ENCODE data around the gene SLC25A20. TPM values are rescaled to one million over a fixed set of nuclear protein-coding genes. Genes with fewer than 3 reads are reported as not detected.

The SLC25A20 gene
- total RNA-seq, 2 donors from 2014 or later = 58.8 to 67.7 TPM

- Histone ChIP-seq H3K27me3 (no peaks in the 10 kb centered on the region), H3K4me3 (no peak overlapping the region), H3K9me3 (no peaks in the 10 kb centered on the region), H3K36me3 (peaks cover 26% of the 10 kb centered on the region), H3K27ac (no peak overlapping the region), H3K4me1 (no peaks in the 10 kb centered on the region)
- no peak for TF ChIP-seq CTCF (IDR thresholded peaks at IDR 0.05)
- no peak for DNase-seq (ENCODE audit: low spot score)
These were observed 7.1 kb downstream of the SLC25A20 start for GRCh38 chr3:48891606-48892005.

- no peaks in the 10 kb centered on the region for H3K9me3 ChIP-seq
- H3K4me1 ChIP-seq = no peaks in the 10 kb centered on the region
- H3K27me3 ChIP-seq = no peaks in the 10 kb centered on the region
- peaks cover 38% of the 10 kb centered on the region for H3K36me3 ChIP-seq
- DNase-seq (ENCODE audit: low spot score) = no peak
- H3K4me3 ChIP-seq = no peak overlapping the region
- no peak for TF ChIP-seq CTCF (IDR thresholded peaks at IDR 0.05)
- no peak overlapping the region for H3K27ac ChIP-seq
These were observed 12.9 kb downstream of the SLC25A20 start for GRCh38 chr3:48885753-48886152.

GRCh38 chr3:48881652-48882114 lies 17.0 kb downstream of the SLC25A20 start:
- Histone ChIP-seq H3K9me3 (no peaks in the 10 kb centered on the region), H3K36me3 (peaks cover 36% of the 10 kb centered on the region), H3K27ac (peak overlapping the region; percentile 11 to 33), H3K4me1 (no peaks in the 10 kb centered on the region), H3K27me3 (no peaks in the 10 kb centered on the region), H3K4me3 (no peak overlapping the region)
- TF ChIP-seq CTCF (IDR thresholded peaks at IDR 0.05) = no peak
- DNase-seq (ENCODE audit: low spot score) = no peak

GRCh38 chr3:48881006-48881405 lies 17.7 kb downstream of the SLC25A20 start:
- Histone ChIP-seq H3K4me3 (no peak overlapping the region), H3K36me3 (peaks cover 36% of the 10 kb centered on the region), H3K9me3 (no peaks in the 10 kb centered on the region), H3K27me3 (no peaks in the 10 kb centered on the region), H3K4me1 (no peaks in the 10 kb centered on the region), H3K27ac (peak overlapping the region; percentile 21 to 33)
- TF ChIP-seq CTCF (IDR thresholded peaks at IDR 0.05) = no peak
- DNase-seq (ENCODE audit: low spot score) = no peak

GRCh38 chr3:48879994-48880377 lies 18.7 kb downstream of the SLC25A20 start:
- no peak for DNase-seq (ENCODE audit: low spot score)
- H3K27me3 ChIP-seq = no peaks in the 10 kb centered on the region
- no peak overlapping the region for H3K27ac ChIP-seq
- no peak for TF ChIP-seq CTCF (IDR thresholded peaks at IDR 0.05)
- H3K4me3 ChIP-seq = no peak overlapping the region
- H3K9me3 ChIP-seq = no peaks in the 10 kb centered on the region
- no peaks in the 10 kb centered on the region for H3K4me1 ChIP-seq
- H3K36me3 ChIP-seq = peaks cover 41% of the 10 kb centered on the region

GRCh38 chr3:48879307-48879993 lies 19.2 kb downstream of the SLC25A20 start:
- no peak overlapping the region for H3K4me3 ChIP-seq
- DNase-seq (ENCODE audit: low spot score) = no peak
- no peaks in the 10 kb centered on the region for H3K27me3 ChIP-seq
- peaks cover 40% of the 10 kb centered on the region for H3K36me3 ChIP-seq
- H3K9me3 ChIP-seq = no peaks in the 10 kb centered on the region
- no peak for TF ChIP-seq CTCF (IDR thresholded peaks at IDR 0.05)
- no peaks in the 10 kb centered on the region for H3K4me1 ChIP-seq
- H3K27ac ChIP-seq = no peak overlapping the region

Measured in right atrium auricular region (tissue), 2 donors.